ENCODE measurements around the gene SERINC5. TPM values are rescaled to one million over a fixed set of nuclear protein-coding genes. Genes with fewer than 3 reads are reported as not detected.

The SERINC5 gene
- total RNA-seq, 1 donor from 2014 or later: 21.4 TPM

DNA sequence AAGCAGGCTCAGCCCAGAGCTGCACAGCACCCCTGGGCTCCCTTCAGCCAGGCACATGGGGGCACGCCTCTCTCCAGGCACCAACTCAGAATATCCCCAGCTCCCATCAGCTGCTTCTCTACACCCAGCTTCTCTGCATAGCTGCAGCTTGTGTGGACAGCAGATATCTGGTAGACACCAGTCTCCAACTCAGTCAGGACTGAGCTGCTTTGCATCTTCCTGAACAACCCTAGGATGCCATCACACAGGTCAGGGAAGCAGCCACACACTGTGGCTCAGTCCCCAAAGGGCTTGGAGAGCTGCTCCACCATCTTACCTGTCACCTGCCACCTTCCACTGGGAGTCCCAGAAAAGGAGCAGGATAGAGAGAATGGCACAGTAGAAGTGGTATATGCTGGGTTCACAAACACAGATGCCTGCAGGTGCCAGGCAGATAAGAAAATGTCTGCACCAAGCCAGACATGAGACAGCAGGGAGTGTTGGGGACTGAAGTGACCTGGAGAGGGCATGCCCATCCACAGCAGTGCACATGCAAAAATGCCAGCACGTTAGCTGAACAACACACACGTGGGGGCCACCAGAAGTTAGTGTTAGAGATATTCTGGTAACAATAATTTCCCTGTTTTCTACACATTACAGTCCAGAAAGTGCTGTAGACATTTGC, 178.7 kb downstream of the SERINC5 start:
- Histone ChIP-seq H3K9ac (ENCODE audit: low read depth in 1 of 3, low read length in 3 of 3) (no peak overlapping the region), H3K4me3 (ENCODE audit: low read length in 3 of 3) (no peak overlapping the region), H3K36me3 (ENCODE audit: control insufficient read depth in 3 of 3, insufficient read depth in 3 of 3, low read length in 3 of 3) (peaks cover 5 to 26% (median 17%) of the 10 kb centered on the region in 3 donors), H3K27me3 (ENCODE audit: control insufficient read depth in 3 of 3, insufficient read depth in 3 of 3, low read length in 3 of 3) (no peaks in the 10 kb centered on the region), H3K9me3 (ENCODE audit: control insufficient read depth in 3 of 3, low read length in 3 of 3) (no peaks in the 10 kb centered on the region), H3K27ac (ENCODE audit: low read depth, low read length) (no peak overlapping the region), H3K4me1 (ENCODE audit: control insufficient read depth in 3 of 3, insufficient read depth in 3 of 3, low read length in 3 of 3) (peaks cover 0 to under 1% (median 0%) of the 10 kb centered on the region in 3 donors)

DNA sequence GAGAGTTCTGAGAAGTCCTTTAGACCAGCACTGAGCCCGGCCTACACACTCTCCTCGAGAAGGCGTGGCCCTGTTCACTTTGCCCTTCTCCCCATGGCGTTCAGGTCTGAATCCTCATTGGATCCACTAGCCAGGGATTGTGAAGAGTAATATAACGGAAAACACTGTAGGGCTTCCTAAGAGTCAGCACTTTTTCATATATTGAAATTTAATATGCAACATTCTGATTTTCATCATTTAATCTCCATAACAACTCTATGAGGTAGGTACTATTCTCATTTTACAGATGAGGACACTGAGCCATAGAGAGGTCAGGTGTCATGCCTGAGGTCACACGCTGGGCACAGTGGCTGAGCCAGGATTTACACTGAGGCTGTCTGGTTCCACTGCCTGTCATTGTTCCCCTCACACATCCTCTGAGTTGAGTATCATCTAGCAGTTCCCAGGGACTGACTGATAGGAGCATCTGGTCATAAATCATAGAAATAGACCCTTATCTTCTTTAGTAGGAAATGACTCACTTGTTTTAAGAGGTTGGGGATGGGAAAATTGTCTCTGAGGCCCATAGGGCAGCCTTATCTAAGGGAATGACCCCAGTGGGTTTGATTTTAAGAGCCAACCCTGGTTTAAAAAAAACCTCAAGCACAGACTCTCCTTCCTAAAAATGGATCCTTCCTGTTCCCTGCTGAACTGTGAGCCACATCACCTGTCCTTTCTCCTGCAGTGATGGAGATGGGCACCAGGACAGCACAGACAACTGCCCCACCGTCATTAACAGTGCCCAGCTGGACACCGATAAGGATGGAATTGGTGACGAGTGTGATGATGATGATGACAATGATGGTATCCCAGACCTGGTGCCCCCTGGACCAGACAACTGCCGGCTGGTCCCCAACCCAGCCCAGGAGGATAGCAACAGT, 179.5 kb downstream of the SERINC5 start:
- Histone ChIP-seq H3K4me1 (ENCODE audit: control insufficient read depth in 3 of 3, insufficient read depth in 3 of 3, low read length in 3 of 3) (no peaks in the 10 kb centered on the region), H3K27me3 (ENCODE audit: control insufficient read depth in 3 of 3, insufficient read depth in 3 of 3, low read length in 3 of 3) (no peaks in the 10 kb centered on the region), H3K36me3 (ENCODE audit: control insufficient read depth in 3 of 3, insufficient read depth in 3 of 3, low read length in 3 of 3) (peaks cover 5 to 29% (median 17%) of the 10 kb centered on the region in 3 donors), H3K9ac (ENCODE audit: low read depth in 1 of 3, low read length in 3 of 3) (no peak overlapping the region), H3K27ac (ENCODE audit: low read depth, low read length) (no peak overlapping the region), H3K9me3 (ENCODE audit: control insufficient read depth in 3 of 3, low read length in 3 of 3) (no peaks in the 10 kb centered on the region), H3K4me3 (ENCODE audit: low read length in 3 of 3) (no peak overlapping the region)

DNA sequence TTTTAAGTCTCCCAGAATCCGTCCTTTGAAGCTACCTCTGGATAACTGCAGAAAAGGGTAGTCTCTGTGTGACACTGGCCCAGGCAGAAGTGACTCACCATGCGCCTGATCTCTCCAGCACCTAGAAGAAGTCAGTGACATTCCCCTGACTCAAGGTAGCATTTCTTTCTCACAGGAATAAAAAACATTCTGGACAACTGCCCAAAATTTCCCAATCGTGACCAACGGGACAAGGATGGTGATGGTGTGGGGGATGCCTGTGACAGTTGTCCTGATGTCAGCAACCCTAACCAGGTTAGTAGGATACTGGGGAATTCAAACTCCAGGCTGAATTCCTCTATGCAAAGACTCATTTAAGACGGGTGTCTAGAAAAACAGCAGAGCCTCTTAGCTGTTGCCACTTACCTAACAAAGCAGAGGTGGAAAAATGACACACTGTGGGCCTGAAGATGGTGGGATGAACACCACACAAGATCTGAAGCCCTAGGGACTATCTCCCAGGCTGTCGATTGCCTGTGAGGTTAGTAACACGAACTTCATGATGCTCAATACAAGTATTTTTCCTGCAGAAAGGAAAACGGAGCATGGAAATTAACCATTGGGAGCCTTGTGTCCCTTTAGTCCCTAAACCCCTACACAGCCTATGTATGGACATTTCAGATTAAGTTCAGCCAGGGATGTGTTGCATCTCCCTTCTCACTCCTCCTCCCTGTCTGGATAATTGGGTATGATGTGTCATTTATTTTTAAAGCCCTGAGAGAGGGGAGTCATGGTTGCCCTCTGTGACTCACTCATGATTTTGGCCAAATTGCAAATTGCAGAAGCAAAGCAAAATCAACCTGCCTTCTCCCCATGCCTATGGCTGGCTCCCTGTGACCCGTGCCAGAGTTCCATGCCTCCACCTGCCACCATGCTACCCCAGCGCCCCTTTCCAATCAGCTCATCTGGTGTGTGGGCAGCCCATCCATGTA, 183.5 kb downstream of the SERINC5 start:
- Histone ChIP-seq H3K27me3 (ENCODE audit: control insufficient read depth in 3 of 3, insufficient read depth in 3 of 3, low read length in 3 of 3) (no peaks in the 10 kb centered on the region), H3K36me3 (ENCODE audit: control insufficient read depth in 3 of 3, insufficient read depth in 3 of 3, low read length in 3 of 3) (peaks cover 7 to 13% (median 9%) of the 10 kb centered on the region in 3 donors), H3K27ac (ENCODE audit: low read depth, low read length) (no peak overlapping the region), H3K4me3 (ENCODE audit: low read length in 3 of 3) (no peak overlapping the region), H3K9me3 (ENCODE audit: control insufficient read depth in 3 of 3, low read length in 3 of 3) (no peaks in the 10 kb centered on the region), H3K9ac (ENCODE audit: low read depth in 1 of 3, low read length in 3 of 3) (no peak overlapping the region), H3K4me1 (ENCODE audit: control insufficient read depth in 3 of 3, insufficient read depth in 3 of 3, low read length in 3 of 3) (peaks cover 0 to 3% (median 0%) of the 10 kb centered on the region in 3 donors)

DNA sequence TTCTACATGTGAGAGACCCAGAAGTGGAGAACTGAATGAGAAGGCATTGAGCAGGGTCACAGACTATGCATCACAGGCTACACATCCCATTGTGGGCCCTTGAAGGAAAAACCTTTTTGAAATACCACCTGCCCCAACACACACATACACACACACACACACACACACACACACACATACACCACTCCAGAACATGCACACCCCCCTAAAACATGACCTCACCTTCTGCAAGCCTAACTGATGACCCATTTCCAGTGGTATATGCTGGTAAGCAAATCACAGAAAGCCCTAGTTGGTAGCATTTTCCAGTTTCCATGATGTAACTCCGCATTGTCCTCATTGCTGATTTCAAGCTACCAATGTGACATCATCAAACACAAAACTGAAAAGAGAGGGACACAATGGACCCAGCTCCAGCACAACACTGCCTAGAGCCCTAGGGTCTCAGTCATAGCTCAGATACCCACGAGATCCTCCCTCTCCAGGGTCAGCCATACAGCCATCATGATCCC, 184.3 kb downstream of the SERINC5 start:
- Histone ChIP-seq H3K4me3 (ENCODE audit: low read length in 3 of 3) (no peak overlapping the region), H3K9ac (ENCODE audit: low read depth in 1 of 3, low read length in 3 of 3) (no peak overlapping the region), H3K4me1 (ENCODE audit: control insufficient read depth in 3 of 3, insufficient read depth in 3 of 3, low read length in 3 of 3) (peaks cover 0 to 3% (median 0%) of the 10 kb centered on the region in 3 donors), H3K9me3 (ENCODE audit: control insufficient read depth in 3 of 3, low read length in 3 of 3) (no peaks in the 10 kb centered on the region), H3K27ac (ENCODE audit: low read depth, low read length) (no peak overlapping the region), H3K27me3 (ENCODE audit: control insufficient read depth in 3 of 3, insufficient read depth in 3 of 3, low read length in 3 of 3) (no peaks in the 10 kb centered on the region), H3K36me3 (ENCODE audit: control insufficient read depth in 3 of 3, insufficient read depth in 3 of 3, low read length in 3 of 3) (peaks cover 3 to 8% (median 3%) of the 10 kb centered on the region in 3 donors)

DNA sequence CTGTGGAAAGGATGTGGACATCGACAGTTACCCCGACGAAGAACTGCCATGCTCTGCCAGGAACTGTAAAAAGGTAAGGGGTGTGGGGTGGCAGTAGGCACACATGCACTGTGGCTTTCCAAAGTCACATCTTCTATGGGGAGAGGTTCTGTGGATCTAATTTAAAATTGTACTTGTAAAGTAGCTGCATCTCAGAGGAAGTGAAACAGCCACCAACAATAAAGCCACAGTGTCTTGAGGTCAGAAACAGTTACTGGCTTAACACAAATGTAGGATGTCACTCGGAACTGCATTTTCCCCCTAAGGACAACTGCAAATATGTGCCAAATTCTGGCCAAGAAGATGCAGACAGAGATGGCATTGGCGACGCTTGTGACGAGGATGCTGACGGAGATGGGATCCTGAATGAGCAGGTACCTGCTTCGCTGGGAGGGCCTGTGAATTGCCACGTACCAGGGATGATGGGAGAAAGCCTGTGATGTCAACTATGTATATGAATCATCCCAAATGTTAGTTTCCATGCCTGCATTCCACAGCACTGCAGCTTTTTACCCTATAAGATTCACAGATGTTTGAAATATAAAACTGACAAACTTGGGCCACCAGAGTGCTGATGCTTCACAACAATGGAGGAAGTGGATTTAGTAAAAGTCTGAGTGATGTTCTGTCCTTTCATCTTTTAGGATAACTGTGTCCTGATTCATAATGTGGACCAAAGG, 185.4 kb downstream of the SERINC5 start:
- no peaks in the 10 kb centered on the region for H3K27me3 ChIP-seq (ENCODE audit: control insufficient read depth in 3 of 3, insufficient read depth in 3 of 3, low read length in 3 of 3)
- H3K4me1 ChIP-seq (ENCODE audit: control insufficient read depth in 3 of 3, insufficient read depth in 3 of 3, low read length in 3 of 3): peaks cover 0 to 3% (median 0%) of the 10 kb centered on the region in 3 donors
- H3K9ac ChIP-seq (ENCODE audit: low read depth in 1 of 3, low read length in 3 of 3): no peak overlapping the region
- H3K36me3 ChIP-seq (ENCODE audit: control insufficient read depth in 3 of 3, insufficient read depth in 3 of 3, low read length in 3 of 3): peaks cover 0 to 5% (median 3%) of the 10 kb centered on the region in 3 donors
- H3K27ac ChIP-seq (ENCODE audit: low read depth, low read length): no peak overlapping the region
- H3K4me3 ChIP-seq (ENCODE audit: low read length in 3 of 3): no peak overlapping the region
- no peaks in the 10 kb centered on the region for H3K9me3 ChIP-seq (ENCODE audit: control insufficient read depth in 3 of 3, low read length in 3 of 3)

DNA sequence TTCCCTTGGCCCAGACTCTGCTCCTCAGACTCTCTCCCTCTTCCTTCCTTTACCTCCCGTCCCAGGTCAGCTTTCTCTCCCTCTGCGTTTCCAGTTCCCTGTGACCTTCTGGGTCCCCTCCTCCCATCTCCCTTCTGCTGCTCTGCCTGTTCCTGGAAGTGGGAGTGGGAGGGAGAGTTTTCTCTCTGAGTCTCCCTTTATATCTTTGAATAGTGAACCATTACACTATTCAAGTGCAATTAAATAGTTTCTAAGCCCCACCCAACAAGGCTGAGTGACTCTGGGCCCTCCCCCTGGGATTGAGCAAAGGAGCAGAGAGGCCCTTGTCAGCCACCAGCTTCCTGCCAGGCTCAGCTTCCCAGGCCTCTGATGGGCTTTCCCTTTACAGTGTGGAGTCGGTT, 185.9 kb downstream of the SERINC5 start:
- no peak overlapping the region for H3K27ac ChIP-seq (ENCODE audit: low read depth, low read length)
- peaks cover 0 to 5% (median 3%) of the 10 kb centered on the region in 3 donors for H3K36me3 ChIP-seq (ENCODE audit: control insufficient read depth in 3 of 3, insufficient read depth in 3 of 3, low read length in 3 of 3)
- no peak overlapping the region for H3K9ac ChIP-seq (ENCODE audit: low read depth in 1 of 3, low read length in 3 of 3)
- peaks cover 0 to 3% (median 0%) of the 10 kb centered on the region in 3 donors for H3K4me1 ChIP-seq (ENCODE audit: control insufficient read depth in 3 of 3, insufficient read depth in 3 of 3, low read length in 3 of 3)
- H3K27me3 ChIP-seq (ENCODE audit: control insufficient read depth in 3 of 3, insufficient read depth in 3 of 3, low read length in 3 of 3): no peaks in the 10 kb centered on the region
- no peak overlapping the region for H3K4me3 ChIP-seq (ENCODE audit: low read length in 3 of 3)
- H3K9me3 ChIP-seq (ENCODE audit: control insufficient read depth in 3 of 3, low read length in 3 of 3): no peaks in the 10 kb centered on the region

DNA sequence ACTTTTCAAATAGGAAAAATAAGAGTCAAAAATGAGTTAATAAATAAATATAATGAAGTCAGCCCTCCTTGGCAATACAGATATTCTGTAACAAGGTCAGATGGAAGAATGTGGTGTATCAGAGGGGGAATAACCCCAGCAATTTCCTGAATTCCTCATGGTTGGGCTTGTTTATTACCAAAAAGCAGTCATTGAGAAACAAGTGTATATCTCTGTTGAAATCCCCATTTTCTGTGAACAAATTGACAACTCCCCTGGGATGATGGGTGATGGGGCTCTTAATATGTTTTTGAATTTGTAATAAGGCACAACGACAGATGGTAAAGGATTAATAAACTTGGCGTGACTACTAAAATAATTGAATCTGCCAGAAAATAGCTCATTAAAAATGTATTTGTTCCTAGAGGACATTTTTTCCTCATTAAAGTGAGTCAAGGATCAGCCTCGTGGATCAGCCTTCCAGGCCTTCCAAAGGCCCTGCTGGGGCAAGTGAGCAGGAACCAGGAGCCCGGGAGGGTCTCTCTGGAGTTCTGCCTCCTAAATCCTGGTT, 186.5 kb downstream of the SERINC5 start:
- Histone ChIP-seq H3K27me3 (ENCODE audit: control insufficient read depth in 3 of 3, insufficient read depth in 3 of 3, low read length in 3 of 3) (no peaks in the 10 kb centered on the region), H3K36me3 (ENCODE audit: control insufficient read depth in 3 of 3, insufficient read depth in 3 of 3, low read length in 3 of 3) (peaks cover 0 to 5% (median 3%) of the 10 kb centered on the region in 3 donors), H3K9me3 (ENCODE audit: control insufficient read depth in 3 of 3, low read length in 3 of 3) (no peaks in the 10 kb centered on the region), H3K27ac (ENCODE audit: low read depth, low read length) (no peak overlapping the region), H3K4me3 (ENCODE audit: low read length in 3 of 3) (no peak overlapping the region), H3K4me1 (ENCODE audit: control insufficient read depth in 3 of 3, insufficient read depth in 3 of 3, low read length in 3 of 3) (peaks cover 0 to 3% (median 0%) of the 10 kb centered on the region in 3 donors), H3K9ac (ENCODE audit: low read depth in 1 of 3, low read length in 3 of 3) (no peak overlapping the region)

DNA sequence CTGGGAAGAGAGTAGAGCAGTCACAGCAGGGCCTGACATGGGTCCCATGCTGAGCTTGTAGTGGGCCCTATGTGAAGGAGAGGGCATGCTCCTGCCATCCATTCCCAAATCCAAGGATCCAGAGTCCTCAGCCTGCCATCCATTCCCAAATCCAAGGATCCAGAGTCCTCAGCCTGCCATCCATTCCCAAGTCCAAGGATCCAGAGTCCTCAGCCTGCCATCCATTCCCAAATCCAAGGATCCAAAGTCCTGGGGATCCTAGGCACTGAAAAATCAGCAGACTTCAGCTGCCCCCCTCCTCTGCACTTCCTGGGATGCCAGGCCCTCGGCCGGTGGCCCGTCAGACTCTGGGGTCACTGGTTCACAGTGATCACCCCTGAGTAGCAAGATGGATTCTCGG, 187.1 kb downstream of the SERINC5 start:
- H3K27ac ChIP-seq (ENCODE audit: low read depth, low read length): no peak overlapping the region
- H3K27me3 ChIP-seq (ENCODE audit: control insufficient read depth in 3 of 3, insufficient read depth in 3 of 3, low read length in 3 of 3): no peaks in the 10 kb centered on the region
- H3K4me1 ChIP-seq (ENCODE audit: control insufficient read depth in 3 of 3, insufficient read depth in 3 of 3, low read length in 3 of 3): peaks cover 0 to 3% (median 0%) of the 10 kb centered on the region in 3 donors
- no peak overlapping the region for H3K4me3 ChIP-seq (ENCODE audit: low read length in 3 of 3)
- H3K9me3 ChIP-seq (ENCODE audit: control insufficient read depth in 3 of 3, low read length in 3 of 3): no peaks in the 10 kb centered on the region
- H3K36me3 ChIP-seq (ENCODE audit: control insufficient read depth in 3 of 3, insufficient read depth in 3 of 3, low read length in 3 of 3): peaks cover 0 to 5% (median 3%) of the 10 kb centered on the region in 3 donors
- H3K9ac ChIP-seq (ENCODE audit: low read depth in 1 of 3, low read length in 3 of 3): no peak overlapping the region
